ENCODE data around the gene TACR1.

Gene TACR1

DNA sequence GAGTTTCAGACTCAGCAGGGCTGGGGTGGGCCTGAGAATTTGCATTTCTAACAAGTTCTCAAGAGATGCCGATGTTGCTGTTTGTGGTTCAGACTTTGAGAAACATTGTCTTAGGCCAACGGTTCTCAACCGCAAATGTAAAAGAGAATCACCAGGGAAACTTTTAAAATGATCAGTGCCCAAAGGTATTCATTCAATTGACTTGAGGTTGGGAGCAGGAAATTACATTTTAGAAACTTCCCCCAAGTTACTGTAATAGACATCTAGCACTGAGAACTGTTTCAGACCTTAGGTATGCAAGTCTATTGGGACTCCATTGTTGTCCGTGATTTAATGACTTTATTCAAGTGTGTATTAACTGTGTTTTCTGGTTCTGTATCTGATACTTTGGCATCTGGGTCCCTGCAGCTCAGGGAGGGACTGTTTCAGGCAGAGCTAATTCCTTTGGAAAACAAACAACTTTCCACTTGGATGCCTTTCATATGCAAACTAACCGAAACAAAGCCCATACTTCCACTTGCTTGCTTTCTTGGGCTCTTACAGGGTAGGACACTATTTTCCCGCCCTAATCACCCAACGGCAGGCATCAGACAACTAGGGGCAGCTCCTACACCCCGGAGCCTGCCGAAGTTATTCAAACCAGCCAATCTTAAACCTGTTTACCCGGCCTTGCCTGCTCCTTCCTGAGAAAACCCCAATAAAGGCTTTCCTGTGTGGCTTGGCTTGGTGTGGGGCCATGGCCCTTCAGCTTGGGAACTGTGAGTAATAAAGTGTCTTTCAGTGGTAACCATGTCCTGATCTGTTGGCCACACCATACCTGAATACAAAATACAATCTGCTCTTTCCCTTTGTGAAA is 143.3 kb downstream of the TACR1 start:
- Histone ChIP-seq H3K4me3 (ENCODE audit: low read depth, low read length) (peak overlapping the region; percentile 2), H3K9ac (ENCODE audit: low read depth, low read length) (no peak overlapping the region)

DNA sequence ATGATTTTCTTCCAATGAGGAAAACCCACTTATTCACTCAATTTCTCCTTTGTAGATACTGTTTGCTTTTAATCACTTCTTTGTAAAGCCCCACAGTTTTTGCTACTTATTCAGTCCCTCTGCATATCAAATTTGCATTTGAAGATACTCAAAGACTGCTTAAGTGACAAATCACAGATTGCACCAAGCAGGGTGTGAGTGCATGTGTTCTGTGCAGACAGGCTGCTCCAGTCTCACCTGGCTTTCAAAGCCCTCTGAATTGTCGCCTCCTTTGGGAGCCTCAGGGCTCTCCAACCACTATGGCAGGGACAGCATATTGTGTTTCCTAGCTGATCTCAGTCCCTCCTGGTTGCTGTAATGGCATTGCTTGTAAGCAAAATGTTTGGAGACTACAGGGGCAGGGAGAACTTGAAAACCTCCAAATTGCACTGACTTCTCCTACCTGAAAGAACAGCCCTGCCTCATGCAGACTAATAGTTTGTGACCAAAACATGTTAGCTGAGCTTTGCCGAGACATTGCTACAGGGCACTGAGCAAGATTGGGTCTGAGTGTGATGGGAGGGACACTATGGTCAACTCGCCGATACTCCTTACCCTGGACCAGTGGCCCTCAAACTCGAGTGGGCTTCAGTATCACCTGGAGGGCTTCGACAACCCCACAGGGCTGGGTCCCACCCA is 144.0 kb downstream of the TACR1 start:
- Histone ChIP-seq H3K9ac (ENCODE audit: low read depth, low read length) (no peak overlapping the region), H3K27me3 (ENCODE audit: control insufficient read depth, insufficient read depth, low read length) (no peaks in the 10 kb centered on the region)

More for the DNA sequence above, 143.3 kb downstream of the TACR1 start:
- Histone ChIP-seq H3K9me3 (ENCODE audit: control insufficient read depth, insufficient read depth, low read length) (no peaks in the 10 kb centered on the region), H3K27me3 (ENCODE audit: control insufficient read depth, insufficient read depth, low read length) (no peaks in the 10 kb centered on the region), H3K36me3 (ENCODE audit: control insufficient read depth, insufficient read depth, low read length) (no peaks in the 10 kb centered on the region), H3K4me1 (ENCODE audit: control insufficient read depth, insufficient read depth, low read length) (peaks cover 26% of the 10 kb centered on the region)

DNA sequence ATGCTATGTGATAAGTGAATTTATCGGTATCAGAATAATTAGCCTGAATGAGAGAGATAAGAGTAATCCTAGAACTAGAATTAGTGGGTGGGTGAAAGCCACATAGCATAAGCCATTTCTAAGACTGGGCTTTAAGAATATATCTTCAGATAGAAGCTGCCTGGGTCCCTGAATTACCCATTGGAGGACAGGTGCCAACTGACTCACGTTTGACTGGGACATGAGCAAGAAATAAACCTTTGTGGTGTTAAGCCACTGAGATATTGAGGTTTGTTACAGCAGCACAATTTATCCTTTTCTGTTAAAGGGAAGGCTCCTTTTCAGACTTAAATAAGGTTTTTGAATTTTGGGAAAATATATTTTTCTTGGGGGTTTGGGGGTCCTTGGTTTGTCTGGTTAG is 145.0 kb downstream of the TACR1 start:
- Histone ChIP-seq H3K4me1 (ENCODE audit: control insufficient read depth, insufficient read depth, low read length) (peaks cover 26% of the 10 kb centered on the region), H3K9me3 (ENCODE audit: control insufficient read depth, insufficient read depth, low read length) (no peaks in the 10 kb centered on the region), H3K4me3 (ENCODE audit: low read depth, low read length) (no peak overlapping the region), H3K27me3 (ENCODE audit: control insufficient read depth, insufficient read depth, low read length) (no peaks in the 10 kb centered on the region), H3K36me3 (ENCODE audit: control insufficient read depth, insufficient read depth, low read length) (no peaks in the 10 kb centered on the region), H3K9ac (ENCODE audit: low read depth, low read length) (no peak overlapping the region)

More for the DNA sequence above, 144.0 kb downstream of the TACR1 start:
- H3K4me3 ChIP-seq (ENCODE audit: low read depth, low read length): no peak overlapping the region
- no peaks in the 10 kb centered on the region for H3K36me3 ChIP-seq (ENCODE audit: control insufficient read depth, insufficient read depth, low read length)
- no peaks in the 10 kb centered on the region for H3K9me3 ChIP-seq (ENCODE audit: control insufficient read depth, insufficient read depth, low read length)
- H3K4me1 ChIP-seq (ENCODE audit: control insufficient read depth, insufficient read depth, low read length): peaks cover 26% of the 10 kb centered on the region

DNA sequence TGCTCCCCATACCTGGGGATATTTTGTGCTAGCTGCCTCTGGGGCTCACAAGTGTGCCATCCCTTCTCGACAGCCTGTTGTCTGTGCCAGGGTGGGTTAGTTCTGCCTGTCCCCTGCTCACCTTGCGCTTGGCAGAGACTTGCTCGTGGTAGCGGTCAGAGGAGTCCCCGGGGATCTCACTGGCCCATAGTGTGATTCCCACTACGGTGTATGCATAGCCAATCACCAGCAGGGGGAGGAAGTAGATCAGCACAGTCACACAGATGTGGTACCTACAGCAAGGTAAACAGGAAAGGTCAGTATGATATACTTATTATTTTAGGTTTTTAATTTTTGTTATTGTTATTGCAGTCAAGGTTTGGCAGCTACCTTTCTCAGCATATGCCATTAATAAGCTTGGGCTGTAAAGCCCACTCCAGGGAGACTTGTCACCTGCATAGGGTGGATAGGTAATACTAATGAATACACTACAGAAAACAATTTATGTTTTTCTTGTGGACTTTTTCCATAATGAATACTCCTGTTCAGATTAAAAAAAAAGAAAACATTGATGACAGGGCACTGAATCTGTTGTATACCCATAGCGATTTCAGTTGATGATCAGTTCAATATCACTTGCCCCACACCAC is 145.7 kb downstream of the TACR1 start:
- no peaks in the 10 kb centered on the region for H3K27me3 ChIP-seq (ENCODE audit: control insufficient read depth, insufficient read depth, low read length)
- H3K4me1 ChIP-seq (ENCODE audit: control insufficient read depth, insufficient read depth, low read length): peaks cover 26% of the 10 kb centered on the region
- no peak overlapping the region for H3K9ac ChIP-seq (ENCODE audit: low read depth, low read length)
- H3K9me3 ChIP-seq (ENCODE audit: control insufficient read depth, insufficient read depth, low read length): no peaks in the 10 kb centered on the region
- H3K4me3 ChIP-seq (ENCODE audit: low read depth, low read length): no peak overlapping the region
- H3K36me3 ChIP-seq (ENCODE audit: control insufficient read depth, insufficient read depth, low read length): no peaks in the 10 kb centered on the region

DNA sequence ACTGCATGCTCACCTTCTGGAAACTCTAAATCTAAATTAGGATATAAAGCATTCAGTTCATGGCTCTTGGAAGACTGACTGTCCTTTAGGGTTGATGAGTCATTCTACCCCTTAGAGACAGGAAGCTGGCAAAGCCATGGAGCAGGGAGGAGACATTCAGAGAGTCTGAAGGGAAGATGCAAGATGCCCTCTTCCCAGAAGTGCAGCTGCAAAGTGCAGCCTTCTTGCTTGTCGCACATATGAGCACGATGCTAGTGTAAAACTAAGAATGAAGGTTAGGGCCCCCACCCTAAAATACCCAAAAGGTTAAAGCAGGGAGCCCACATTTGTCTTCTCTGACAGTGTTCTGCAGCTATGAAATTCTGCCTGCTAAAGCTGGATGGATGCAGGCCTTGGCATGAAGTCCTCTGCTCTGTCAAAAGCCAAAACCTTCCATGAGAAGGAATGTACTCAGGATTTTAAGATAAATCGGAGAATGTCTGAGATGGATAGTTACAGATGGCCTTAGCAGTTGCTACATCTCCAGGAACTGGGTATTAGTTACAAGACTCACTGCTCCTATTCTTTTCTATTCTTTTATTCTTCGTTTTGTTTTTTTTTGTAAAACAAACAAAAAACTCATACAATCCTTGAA is 151.2 kb downstream of the TACR1 start:
- H3K4me1 ChIP-seq (ENCODE audit: control insufficient read depth, insufficient read depth, low read length): peaks cover 3% of the 10 kb centered on the region
- no peaks in the 10 kb centered on the region for H3K9me3 ChIP-seq (ENCODE audit: control insufficient read depth, insufficient read depth, low read length)
- no peaks in the 10 kb centered on the region for H3K27me3 ChIP-seq (ENCODE audit: control insufficient read depth, insufficient read depth, low read length)
- no peak overlapping the region for H3K9ac ChIP-seq (ENCODE audit: low read depth, low read length)
- H3K36me3 ChIP-seq (ENCODE audit: control insufficient read depth, insufficient read depth, low read length): no peaks in the 10 kb centered on the region
- H3K4me3 ChIP-seq (ENCODE audit: low read depth, low read length): no peak overlapping the region

DNA sequence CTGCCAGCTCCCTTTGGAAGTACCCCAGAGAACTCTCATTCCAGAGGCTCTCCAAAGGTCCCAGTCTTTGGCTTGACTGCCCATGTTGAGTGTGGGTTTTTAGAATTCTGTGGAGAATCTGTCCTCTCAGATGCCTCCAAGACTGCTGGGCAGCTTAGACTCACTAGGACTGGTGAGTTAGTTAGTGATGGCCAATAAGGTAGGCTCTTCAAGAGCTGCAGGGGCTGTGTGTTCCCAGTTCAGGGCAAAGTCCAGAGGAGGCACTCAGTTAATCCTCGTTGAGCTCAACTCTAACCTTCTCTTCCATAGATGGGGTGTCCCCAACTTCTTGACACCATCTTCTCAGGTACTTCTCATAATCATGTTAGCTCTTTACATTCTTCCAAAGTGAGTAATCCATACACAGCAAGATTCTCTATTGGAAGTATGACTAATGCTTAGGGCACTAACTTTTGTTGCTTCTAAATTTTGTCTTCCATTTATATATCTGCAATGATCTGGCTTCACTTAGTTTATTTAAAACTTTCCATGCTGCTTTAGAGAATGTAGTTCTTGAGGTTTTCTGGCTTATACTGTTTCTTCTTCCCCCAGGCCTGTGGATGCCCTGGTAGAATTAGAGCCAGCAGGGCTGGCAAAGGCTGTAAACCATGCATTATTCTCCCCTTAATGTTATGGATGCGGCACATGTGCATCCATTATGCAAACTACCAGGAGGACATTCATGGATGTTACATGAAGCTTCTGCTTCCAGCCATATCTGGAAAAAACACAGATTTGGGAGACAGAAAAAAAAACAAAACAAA is 151.9 kb downstream of the TACR1 start:
- H3K4me1 ChIP-seq (ENCODE audit: control insufficient read depth, insufficient read depth, low read length): peaks cover 3% of the 10 kb centered on the region
- H3K4me3 ChIP-seq (ENCODE audit: low read depth, low read length): no peak overlapping the region
- no peaks in the 10 kb centered on the region for H3K9me3 ChIP-seq (ENCODE audit: control insufficient read depth, insufficient read depth, low read length)
- H3K9ac ChIP-seq (ENCODE audit: low read depth, low read length): no peak overlapping the region
- no peaks in the 10 kb centered on the region for H3K36me3 ChIP-seq (ENCODE audit: control insufficient read depth, insufficient read depth, low read length)
- H3K27me3 ChIP-seq (ENCODE audit: control insufficient read depth, insufficient read depth, low read length): no peaks in the 10 kb centered on the region

DNA sequence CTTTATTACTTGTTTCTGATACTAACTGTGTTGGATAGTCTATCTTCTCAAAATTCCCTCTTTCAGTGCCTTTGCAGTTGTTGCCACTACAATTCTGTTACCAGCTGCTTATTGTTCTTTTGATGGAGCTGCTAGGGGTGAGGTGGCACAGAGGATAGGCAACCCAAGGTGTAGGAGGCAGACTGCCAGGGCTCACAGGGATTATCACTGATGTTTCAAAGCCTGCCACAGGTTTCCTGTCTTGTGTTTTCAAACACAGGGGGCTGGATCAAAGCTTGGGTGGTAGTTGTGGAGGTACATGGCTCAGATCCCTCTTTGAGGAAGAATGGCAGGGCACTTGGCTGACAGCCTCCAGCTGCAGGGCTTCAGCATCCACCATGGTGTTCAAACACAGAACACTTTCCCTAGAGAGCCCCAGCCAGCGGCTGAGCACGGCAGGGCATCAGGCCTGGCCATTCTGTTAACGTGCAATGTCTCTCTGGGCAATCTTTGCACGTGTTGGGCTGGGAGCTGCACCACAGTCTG is 153.7 kb downstream of the TACR1 start:
- H3K36me3 ChIP-seq (ENCODE audit: control insufficient read depth, insufficient read depth, low read length): no peaks in the 10 kb centered on the region
- H3K4me1 ChIP-seq (ENCODE audit: control insufficient read depth, insufficient read depth, low read length): peaks cover 3% of the 10 kb centered on the region
- no peak overlapping the region for H3K4me3 ChIP-seq (ENCODE audit: low read depth, low read length)
- no peaks in the 10 kb centered on the region for H3K9me3 ChIP-seq (ENCODE audit: control insufficient read depth, insufficient read depth, low read length)
- no peak overlapping the region for H3K9ac ChIP-seq (ENCODE audit: low read depth, low read length)
- H3K27me3 ChIP-seq (ENCODE audit: control insufficient read depth, insufficient read depth, low read length): no peaks in the 10 kb centered on the region

DNA sequence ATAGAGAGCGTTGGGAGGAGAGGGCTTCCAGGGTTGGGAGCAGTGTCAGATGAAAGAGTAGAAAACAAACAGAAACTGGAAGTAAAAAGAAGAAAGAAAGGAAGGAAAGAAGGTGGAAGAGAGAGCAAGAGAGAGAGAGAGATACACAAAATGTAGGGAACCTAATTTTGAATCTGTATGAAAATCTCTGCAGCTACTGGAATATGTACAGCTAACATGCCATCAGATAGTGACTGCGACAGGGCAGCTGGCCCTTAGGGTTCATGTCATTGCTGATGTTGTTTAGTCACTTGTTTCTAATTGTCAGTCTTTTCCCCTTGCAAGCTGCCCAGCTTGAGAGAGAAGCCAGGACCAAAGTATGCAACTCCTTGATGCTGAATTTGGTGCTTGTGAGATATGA is 155.0 kb downstream of the TACR1 start:
- no peaks in the 10 kb centered on the region for H3K36me3 ChIP-seq (ENCODE audit: control insufficient read depth, insufficient read depth, low read length)
- no peak overlapping the region for H3K9ac ChIP-seq (ENCODE audit: low read depth, low read length)
- H3K9me3 ChIP-seq (ENCODE audit: control insufficient read depth, insufficient read depth, low read length): no peaks in the 10 kb centered on the region
- peaks cover 3% of the 10 kb centered on the region for H3K4me1 ChIP-seq (ENCODE audit: control insufficient read depth, insufficient read depth, low read length)
- no peak overlapping the region for H3K4me3 ChIP-seq (ENCODE audit: low read depth, low read length)
- no peaks in the 10 kb centered on the region for H3K27me3 ChIP-seq (ENCODE audit: control insufficient read depth, insufficient read depth, low read length)

DNA sequence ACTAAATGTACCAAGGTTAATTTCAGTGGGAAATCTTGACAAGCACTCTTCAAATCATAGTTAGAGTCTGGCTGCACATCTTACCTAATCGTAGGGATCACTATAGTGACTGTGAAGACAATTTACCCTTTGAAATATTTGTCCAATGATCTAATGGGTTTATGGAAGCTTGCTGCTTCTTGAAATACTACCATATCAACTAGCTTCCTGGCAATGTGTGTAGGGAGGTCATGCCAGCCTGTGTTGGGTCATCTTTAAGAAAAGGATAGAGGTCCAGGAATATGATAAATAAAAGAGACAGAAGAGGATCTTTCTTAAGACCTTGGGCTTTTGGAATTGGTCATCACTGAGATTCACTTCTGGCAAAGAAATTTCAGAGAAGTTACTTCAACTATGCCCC is 156.5 kb downstream of the TACR1 start:
- Histone ChIP-seq H3K36me3 (ENCODE audit: control insufficient read depth, insufficient read depth, low read length) (no peaks in the 10 kb centered on the region), H3K27me3 (ENCODE audit: control insufficient read depth, insufficient read depth, low read length) (no peaks in the 10 kb centered on the region), H3K4me3 (ENCODE audit: low read depth, low read length) (no peak overlapping the region), H3K4me1 (ENCODE audit: control insufficient read depth, insufficient read depth, low read length) (peaks cover 3% of the 10 kb centered on the region), H3K9ac (ENCODE audit: low read depth, low read length) (no peak overlapping the region), H3K9me3 (ENCODE audit: control insufficient read depth, insufficient read depth, low read length) (no peaks in the 10 kb centered on the region)

DNA sequence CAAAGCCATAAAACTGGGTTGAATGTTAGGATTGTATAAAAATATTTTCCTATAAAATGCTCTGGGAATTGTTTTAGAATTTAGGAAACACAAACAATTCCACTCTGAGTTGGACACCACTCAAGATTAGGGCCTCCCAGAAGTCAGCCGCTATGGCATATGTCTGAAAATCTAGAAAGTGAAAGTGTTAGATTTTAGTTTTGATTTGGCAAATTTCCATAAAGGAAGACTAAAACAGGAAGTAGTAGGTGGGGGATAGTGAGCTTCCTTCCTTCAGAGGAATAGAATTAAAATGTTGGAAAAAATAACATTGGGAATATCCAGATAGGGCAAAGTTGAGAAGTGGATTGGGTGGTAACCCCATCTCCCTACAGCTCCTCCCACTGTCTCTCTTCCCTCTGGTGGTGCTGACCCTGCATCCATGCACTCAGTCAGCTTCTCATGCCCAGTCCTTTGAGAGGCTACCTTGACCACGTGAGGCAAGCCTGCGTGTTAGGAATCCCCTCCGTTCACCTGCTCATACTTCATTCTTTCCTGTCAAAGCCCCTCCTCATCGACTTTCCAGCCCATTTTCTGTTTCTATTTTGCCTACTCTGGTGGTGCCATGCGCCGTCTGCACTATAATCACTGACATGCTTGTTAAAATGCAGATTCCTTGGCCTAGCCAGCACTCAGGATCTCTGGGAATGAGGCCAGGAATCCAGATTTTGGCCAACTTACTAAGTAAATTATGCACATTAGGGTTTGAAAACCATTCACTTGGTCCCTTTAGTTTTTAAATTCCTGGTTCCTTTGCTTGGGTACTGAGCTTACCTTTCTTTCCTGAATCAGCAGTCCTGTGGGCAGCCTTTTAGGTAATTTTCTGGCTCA is 157.4 kb downstream of the TACR1 start:
- H3K9ac ChIP-seq (ENCODE audit: low read depth, low read length): no peak overlapping the region
- H3K36me3 ChIP-seq (ENCODE audit: control insufficient read depth, insufficient read depth, low read length): no peaks in the 10 kb centered on the region
- no peaks in the 10 kb centered on the region for H3K9me3 ChIP-seq (ENCODE audit: control insufficient read depth, insufficient read depth, low read length)
- H3K27me3 ChIP-seq (ENCODE audit: control insufficient read depth, insufficient read depth, low read length): no peaks in the 10 kb centered on the region
- H3K4me3 ChIP-seq (ENCODE audit: low read depth, low read length): no peak overlapping the region
- no peaks in the 10 kb centered on the region for H3K4me1 ChIP-seq (ENCODE audit: control insufficient read depth, insufficient read depth, low read length)

Measured in iPS-15b (cell line).